Daoy (cell line): ENCODE measurements around the gene UBN1. TPM values are rescaled to one million over a fixed set of nuclear protein-coding genes. Genes with fewer than 3 reads are reported as not detected.
"Not testable (repeated sequence)": the region's sequence is repeated elsewhere in the genome, so short reads cannot be mapped to it uniquely, and the experiment has no call there.

Experiments
- DNase-seq: peaks from one replicate; pipeline ENCODE4 v3.0.0-alpha.2; 2015; ENCODE audit warnings: low read depth
- total RNA-seq: library from RNA; depleted of rRNA; stranded (reverse); fragments of >200 nt; shearing (Covaris generic); gene quantifications from 2 replicates; pipeline ENCODE4 v1.2.3, GENCODE V29; 2014; rRNA removed

Gene UBN1
- total RNA-seq, 1 experiment from 2014 or later, result 19.9 TPM

GRCh38 chr16:4928227-4928626 is 80.9 kb downstream of the UBN1 start:
- DNase-seq, result no peak

DNA sequence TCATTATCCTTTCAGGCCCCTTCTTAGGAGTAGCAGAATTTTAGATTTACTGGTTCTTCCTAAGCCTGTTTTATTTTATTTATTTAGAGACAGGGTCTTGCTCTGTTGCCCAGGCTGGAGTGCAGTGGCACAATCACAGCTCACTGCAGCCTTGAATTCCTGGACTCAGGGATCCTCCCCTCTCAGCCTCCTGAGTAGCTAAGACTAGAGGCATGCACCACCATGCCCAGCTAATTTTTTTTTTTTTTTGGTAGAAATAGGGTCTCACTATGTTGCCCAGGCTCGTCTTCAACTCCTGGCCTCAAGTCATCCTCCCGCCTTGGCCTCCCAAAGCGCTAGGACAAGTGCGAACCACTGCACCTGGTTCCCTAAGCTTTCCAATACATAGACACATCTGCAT is 82.3 kb downstream of the UBN1 start:
- DNase-seq, result not testable (repeated sequence)

DNA sequence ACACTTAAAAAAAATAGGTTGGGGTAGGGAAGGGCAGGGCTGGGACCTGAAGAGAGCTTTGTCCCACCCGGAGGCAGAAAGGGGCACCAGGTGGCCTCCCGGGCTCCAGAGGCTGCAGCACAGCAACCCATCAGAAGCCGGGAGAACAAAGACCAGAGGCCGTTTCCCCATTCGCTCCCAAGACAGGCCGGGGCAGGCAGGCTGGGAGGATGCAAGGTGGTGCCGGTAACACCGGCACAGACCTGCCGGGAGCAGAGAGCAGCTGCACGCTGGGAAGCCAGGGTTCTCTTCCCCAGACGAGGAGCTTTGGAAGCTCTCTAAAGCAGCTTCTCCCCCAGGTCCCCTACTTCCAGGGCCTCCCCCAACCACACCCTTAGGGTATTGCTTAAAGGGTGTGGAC is 84.1 kb downstream of the UBN1 start:
- no peak for DNase-seq

Other genes starting within 250 kb of the UBN1 start
- gene UBALD1, start 232.6 kb upstream of the UBN1 start, total RNA-seq, result 10.2 and 16.3 TPM in 2 replicates
- 8.4 and 26.1 TPM in 2 replicates for gene MGRN1, start 222.7 kb upstream of the UBN1 start, total RNA-seq
- gene NUDT16L1, start 153.9 kb upstream of the UBN1 start, total RNA-seq, result 26.7 and 42.4 TPM in 2 replicates
- 18.8 and 19.7 TPM in 2 replicates for gene ANKS3, start 113.2 kb upstream of the UBN1 start, total RNA-seq
- 0.74 and 1.6 TPM in 2 replicates for gene DNAAF8, start 112.9 kb upstream of the UBN1 start, total RNA-seq
- gene ZNF500, start 80.3 kb upstream of the UBN1 start, total RNA-seq, result 6.4 and 7.5 TPM in 2 replicates
- gene SEPTIN12, start 59.1 kb upstream of the UBN1 start, total RNA-seq, result not detected in 2 replicates
- gene SMIM22, start 52.1 kb upstream of the UBN1 start, total RNA-seq, result not detected in 2 replicates
- 7.6 and 8.3 TPM in 2 replicates for gene ROGDI, start 44.8 kb upstream of the UBN1 start, total RNA-seq
- 23.7 and 25.7 TPM in 2 replicates for gene GLYR1, start 193 bp upstream of the UBN1 start, total RNA-seq
- gene PPL, start 89.7 kb downstream of the UBN1 start, total RNA-seq, result 0.06 and 0.27 TPM in 2 replicates
- gene SEC14L5, start 110.8 kb downstream of the UBN1 start, total RNA-seq, result 0.40 TPM in 1 of 2 replicates, not detected in the other
- gene NAGPA, start 186.5 kb downstream of the UBN1 start, total RNA-seq, result 13.1 and 13.9 TPM in 2 replicates
- gene C16orf89, start 218.5 kb downstream of the UBN1 start, total RNA-seq, result not detected in 2 replicates
- 15.1 and 20.3 TPM in 2 replicates for gene ALG1, start 224.4 kb downstream of the UBN1 start, total RNA-seq